ENCODE data around the gene NR1H3. TPM values are rescaled to one million over a fixed set of nuclear protein-coding genes. Genes with fewer than 3 reads are reported as not detected.

Gene NR1H3
- total RNA-seq, 1 donor from 2014 or later: 14.2 TPM

GRCh38 chr11:47258317-47258902 is 614 bp downstream of the NR1H3 start:
- Mint-ChIP-seq H3K4me1 (ENCODE audit: unreplicated experiment) (peaks cover 32% of the 10 kb centered on the region), H3K4me3 (peak overlapping the region; percentile 44), H3K36me3 (no peaks in the 10 kb centered on the region), H3K27me3 (no peaks in the 10 kb centered on the region), H3K27ac (peak overlapping the region; percentile 59), H3K9me3 (no peaks in the 10 kb centered on the region)
- no peak for TF ChIP-seq CTCF (conservative IDR thresholded peaks at IDR 0.05)
- DNase-seq (ENCODE audit: extremely low spot score, unreplicated experiment): no peak

GRCh38 chr11:47259232-47259977 is 1.6 kb downstream of the NR1H3 start:
- peaks cover 24% of the 10 kb centered on the region for H3K4me1 Mint-ChIP-seq (ENCODE audit: unreplicated experiment)
- no peaks in the 10 kb centered on the region for H3K36me3 Mint-ChIP-seq
- TF ChIP-seq CTCF (conservative IDR thresholded peaks at IDR 0.05): peak; percentile 73
- H3K9me3 Mint-ChIP-seq: no peaks in the 10 kb centered on the region
- no peaks in the 10 kb centered on the region for H3K27me3 Mint-ChIP-seq
- peak overlapping the region; percentile 67 for H3K27ac Mint-ChIP-seq
- peak overlapping the region; percentile 11 for H3K4me3 Mint-ChIP-seq
- DNase-seq (ENCODE audit: extremely low spot score, unreplicated experiment): no peak

GRCh38 chr11:47260366-47260765 is 2.6 kb downstream of the NR1H3 start:
- TF ChIP-seq CTCF (conservative IDR thresholded peaks at IDR 0.05): no peak
- Mint-ChIP-seq H3K27me3 (no peaks in the 10 kb centered on the region), H3K27ac (no peak overlapping the region), H3K4me1 (ENCODE audit: unreplicated experiment) (peaks cover 20% of the 10 kb centered on the region), H3K36me3 (no peaks in the 10 kb centered on the region), H3K4me3 (no peak overlapping the region), H3K9me3 (no peaks in the 10 kb centered on the region)
- no peak for DNase-seq (ENCODE audit: extremely low spot score, unreplicated experiment)

GRCh38 chr11:47261291-47261800 is 3.5 kb downstream of the NR1H3 start:
- DNase-seq (ENCODE audit: extremely low spot score, unreplicated experiment): no peak
- no peak for TF ChIP-seq CTCF (conservative IDR thresholded peaks at IDR 0.05)
- H3K27ac Mint-ChIP-seq: no peak overlapping the region
- H3K36me3 Mint-ChIP-seq: no peaks in the 10 kb centered on the region
- peaks cover 21% of the 10 kb centered on the region for H3K4me1 Mint-ChIP-seq (ENCODE audit: unreplicated experiment)
- no peaks in the 10 kb centered on the region for H3K27me3 Mint-ChIP-seq
- H3K9me3 Mint-ChIP-seq: no peaks in the 10 kb centered on the region
- H3K4me3 Mint-ChIP-seq: no peak overlapping the region

GRCh38 chr11:47264119-47264518 is 6.3 kb downstream of the NR1H3 start:
- Mint-ChIP-seq H3K9me3 (no peaks in the 10 kb centered on the region), H3K27me3 (no peaks in the 10 kb centered on the region), H3K4me3 (no peak overlapping the region), H3K4me1 (ENCODE audit: unreplicated experiment) (peaks cover 23% of the 10 kb centered on the region), H3K36me3 (no peaks in the 10 kb centered on the region), H3K27ac (no peak overlapping the region)
- DNase-seq (ENCODE audit: extremely low spot score, unreplicated experiment): no peak
- no peak for TF ChIP-seq CTCF (conservative IDR thresholded peaks at IDR 0.05)

Measured in type B pancreatic cell (in vitro differentiated cells).